HG02884 (cell line): ENCODE results near the gene RNF220.

ENCODE experiments used
- ATAC-seq: cut with Tn5 transposase; IDR thresholded peaks from one replicate; pipeline ENCODE4 v1.9.1; 2021; ENCODE audit warnings: mild to moderate bottlenecking, moderate library complexity; ENCODE audit not compliant: unreplicated experiment

RNF220 gene

DNA sequence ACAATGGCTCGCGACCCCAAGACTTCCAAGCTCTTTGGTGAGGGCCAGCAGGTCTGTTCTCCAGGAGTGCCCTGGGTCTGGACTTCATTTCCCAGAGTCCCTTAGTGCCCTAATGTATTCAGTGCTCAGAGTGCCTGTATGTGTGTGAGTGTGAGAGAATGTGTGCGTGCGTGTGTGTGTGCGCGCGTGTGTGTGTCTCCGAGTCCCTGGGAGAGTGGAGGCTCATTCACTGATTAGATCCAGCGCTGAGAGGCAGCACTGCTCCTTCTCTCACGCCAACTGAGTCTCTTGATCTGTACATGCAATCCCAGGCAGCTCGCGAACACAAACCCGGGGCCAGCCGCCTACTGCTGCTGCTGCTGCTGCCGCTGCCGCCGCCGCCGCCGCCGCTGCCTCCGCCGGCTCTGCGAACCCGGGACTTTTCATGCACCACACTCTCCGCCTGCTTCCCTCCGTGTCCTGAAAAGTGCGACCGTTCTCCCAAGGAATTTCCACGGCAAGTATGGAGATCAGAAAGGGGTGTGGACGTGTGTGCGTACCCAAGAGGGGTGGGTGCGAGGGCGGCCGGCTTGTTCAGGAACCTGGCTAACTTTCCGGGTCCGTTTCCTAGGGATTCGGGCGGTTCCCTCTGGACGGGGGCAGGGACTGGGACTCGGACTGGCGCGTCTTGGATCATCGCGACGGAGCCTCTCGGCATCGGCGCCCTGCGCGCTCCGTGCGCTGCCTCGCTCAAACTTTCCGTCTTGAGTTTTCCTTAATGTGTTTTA lies at the start of gene RNF220:
Gene RNF220, plus strand, starts transcription at position 225 of the 767 bp plus-strand sequence.
- ATAC-seq = no peak

GRCh38 chr1:44355582-44356305 lies 49.3 kb upstream of the RNF220 start:
- ATAC-seq = no peak

DNA sequence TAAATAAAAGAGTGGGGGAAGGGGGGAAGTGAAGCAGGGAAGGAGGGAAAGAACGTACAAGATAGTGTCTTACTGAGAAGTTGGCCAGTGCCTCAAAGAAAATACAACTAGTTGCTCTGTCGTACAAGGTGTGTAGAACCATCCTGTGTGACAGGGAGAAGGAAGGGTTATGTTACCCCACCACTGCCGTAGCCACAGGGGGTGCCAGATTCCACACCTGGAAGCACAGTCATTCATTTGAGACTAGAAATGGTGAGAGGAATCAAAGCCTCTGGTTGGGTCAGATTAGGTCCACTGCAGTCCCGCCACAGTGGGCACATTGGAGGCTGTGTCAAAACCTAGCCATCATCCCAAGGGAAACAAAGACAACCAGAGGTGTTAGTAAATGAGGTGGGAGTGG lies 47.3 kb upstream of the RNF220 start:
- ATAC-seq = no peak

- no peak for ATAC-seq
These were observed 45.7 kb upstream of the RNF220 start for GRCh38 chr1:44359234-44359935.

DNA sequence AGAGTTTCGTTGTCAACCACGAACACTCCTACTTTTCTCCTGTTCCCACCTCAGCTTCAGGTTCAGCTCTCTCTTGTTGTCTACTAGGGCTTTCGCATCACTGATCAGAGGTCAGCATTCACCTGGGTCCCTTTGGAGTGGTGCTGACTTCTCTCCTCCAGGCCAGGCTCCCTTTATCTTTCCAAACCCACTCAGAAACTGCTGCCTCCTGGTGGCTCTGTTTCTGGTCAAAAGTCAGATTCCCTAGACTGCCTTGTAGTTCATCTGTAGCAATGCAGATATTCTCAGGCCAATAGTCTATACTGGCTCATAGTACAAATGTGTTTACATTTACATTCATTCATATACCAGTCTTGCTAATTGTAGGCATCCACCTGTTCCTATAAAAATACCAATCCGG lies 43.6 kb upstream of the RNF220 start:
- no peak for ATAC-seq

GRCh38 chr1:44366371-44366975 lies 38.6 kb upstream of the RNF220 start:
- no peak for ATAC-seq

GRCh38 chr1:44367944-44368343 lies 37.1 kb upstream of the RNF220 start:
- no peak for ATAC-seq

DNA sequence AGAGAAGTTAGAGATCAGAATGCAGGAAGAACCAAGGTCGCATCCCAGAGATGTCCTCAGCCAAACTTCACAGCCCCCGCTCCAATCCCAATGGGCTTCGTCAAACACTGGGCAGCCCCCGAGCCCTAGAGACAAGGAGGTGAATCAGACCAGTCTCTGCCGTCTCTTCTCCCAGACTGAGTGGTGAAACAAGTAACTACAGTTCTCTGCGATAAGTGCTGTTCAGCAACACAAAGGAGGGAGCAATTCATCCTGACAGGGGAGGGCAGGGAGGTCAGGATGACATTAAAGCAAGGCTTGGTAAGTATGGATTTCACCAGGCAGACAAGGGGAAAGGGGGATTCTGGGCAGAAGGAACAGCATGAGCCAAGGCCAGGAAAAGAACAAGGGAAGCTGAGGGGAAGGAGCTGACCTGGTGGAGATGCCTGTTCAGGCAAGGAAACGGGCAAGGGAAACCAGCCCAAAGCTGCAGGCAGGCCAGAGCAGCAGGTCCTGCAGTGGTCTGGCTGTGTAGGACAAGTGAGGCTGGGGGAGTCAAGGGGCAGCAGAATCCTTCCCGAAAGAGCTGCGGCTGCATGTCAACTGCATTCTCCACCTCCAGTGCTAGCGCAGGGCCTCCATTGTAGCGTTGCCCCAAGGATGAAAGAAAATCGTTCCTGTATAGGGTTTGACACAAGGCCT lies 36.4 kb upstream of the RNF220 start:
- no peak for ATAC-seq

- ATAC-seq = no peak
These were observed 33.8 kb upstream of the RNF220 start for GRCh38 chr1:44371206-44371605.

- ATAC-seq = no peak
These were observed 29.5 kb upstream of the RNF220 start for GRCh38 chr1:44375547-44375946.

- no peak for ATAC-seq
These were observed 26.9 kb upstream of the RNF220 start for GRCh38 chr1:44377925-44378784.

DNA sequence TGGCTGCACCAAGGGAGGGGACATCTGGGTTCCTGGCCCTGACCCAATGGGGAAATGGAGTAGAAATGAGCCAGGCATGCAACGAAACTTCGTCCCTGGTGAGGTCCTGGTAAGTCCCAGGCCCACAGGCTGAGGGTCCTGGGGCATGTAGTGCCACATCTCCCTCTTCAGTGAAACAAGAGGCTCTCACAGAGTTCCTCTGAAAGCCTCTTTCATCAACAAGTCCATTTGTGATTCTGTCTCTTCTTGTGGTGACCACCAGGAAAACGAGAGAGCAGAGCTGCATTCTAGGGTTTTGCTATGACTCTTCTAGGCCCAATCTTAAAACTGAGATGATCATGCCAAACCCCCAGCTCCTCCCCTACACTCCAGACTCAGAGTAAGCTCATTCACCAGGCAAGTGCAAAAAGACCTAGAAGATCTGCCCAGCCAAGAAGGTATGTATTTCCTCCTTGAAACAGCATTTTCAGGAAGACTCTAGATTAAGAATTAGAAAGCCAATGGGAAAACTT lies 24.3 kb upstream of the RNF220 start:
- ATAC-seq = no peak

- no peak for ATAC-seq
These were observed 16.5 kb upstream of the RNF220 start for GRCh38 chr1:44388551-44388950.

GRCh38 chr1:44389437-44389836 lies 15.6 kb upstream of the RNF220 start:
- ATAC-seq = no peak

DNA sequence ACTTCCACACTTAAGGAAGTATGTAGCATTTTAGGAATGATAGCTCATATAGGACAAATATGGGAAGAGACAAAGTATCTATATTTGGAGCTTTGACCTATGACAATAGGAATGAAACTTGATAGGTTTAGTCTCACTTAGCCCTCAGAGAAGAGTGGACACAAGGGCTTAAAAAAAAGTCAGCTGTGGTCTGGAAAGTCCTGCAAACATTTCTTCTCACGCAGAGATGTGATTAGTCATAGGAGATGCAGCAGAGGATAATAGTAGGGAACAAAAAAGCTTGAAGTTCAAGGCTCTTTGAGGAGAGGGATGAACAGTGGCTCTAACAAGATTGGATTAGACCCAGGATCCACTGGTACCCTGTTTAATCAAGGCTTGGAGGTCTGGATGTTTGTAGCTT lies 14.8 kb upstream of the RNF220 start:
- ATAC-seq = no peak

DNA sequence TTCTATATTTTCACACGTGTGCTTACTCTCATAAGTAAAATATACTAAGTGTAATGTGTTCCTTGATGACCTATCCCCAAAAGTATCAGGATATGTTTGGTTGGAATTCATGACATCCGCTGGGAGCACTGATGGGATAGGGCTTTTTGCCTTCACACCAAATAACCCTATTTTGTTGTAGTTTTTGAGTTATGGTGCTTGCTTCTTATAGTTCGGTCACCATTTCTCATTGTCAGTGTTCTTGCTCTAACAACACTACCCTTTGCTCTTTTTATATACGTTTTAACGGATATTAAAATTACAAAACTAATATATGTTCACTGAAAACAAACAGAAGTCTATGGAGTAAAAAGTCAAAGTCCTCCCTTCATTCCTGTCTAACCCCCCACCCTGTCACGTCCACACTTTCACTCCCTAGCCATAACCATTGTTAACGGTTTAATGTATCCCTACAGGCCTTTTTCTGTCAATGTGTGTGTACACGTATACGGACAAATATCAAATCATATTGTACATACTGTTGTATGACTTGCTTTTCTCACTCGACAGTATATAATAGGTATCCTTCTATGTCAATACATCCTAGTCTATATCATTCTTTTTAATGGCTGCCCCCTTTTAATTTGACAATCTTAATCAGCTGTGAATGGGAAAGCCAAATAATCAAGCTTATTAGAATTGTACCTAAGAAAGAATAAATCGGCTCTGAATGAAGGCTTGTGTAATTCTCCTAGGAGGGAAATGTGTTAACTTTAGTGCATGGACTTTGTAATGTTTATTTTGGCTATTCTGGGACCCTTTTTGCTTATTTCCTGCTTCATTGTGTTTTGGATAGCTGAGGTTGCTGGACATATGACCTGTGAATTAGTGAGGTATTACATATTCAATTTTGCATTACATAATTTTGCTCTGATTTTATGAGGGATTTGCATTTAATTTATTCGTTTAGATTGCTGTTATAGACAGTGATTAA lies 3.5 kb upstream of the RNF220 start:
- ATAC-seq = no peak

DNA sequence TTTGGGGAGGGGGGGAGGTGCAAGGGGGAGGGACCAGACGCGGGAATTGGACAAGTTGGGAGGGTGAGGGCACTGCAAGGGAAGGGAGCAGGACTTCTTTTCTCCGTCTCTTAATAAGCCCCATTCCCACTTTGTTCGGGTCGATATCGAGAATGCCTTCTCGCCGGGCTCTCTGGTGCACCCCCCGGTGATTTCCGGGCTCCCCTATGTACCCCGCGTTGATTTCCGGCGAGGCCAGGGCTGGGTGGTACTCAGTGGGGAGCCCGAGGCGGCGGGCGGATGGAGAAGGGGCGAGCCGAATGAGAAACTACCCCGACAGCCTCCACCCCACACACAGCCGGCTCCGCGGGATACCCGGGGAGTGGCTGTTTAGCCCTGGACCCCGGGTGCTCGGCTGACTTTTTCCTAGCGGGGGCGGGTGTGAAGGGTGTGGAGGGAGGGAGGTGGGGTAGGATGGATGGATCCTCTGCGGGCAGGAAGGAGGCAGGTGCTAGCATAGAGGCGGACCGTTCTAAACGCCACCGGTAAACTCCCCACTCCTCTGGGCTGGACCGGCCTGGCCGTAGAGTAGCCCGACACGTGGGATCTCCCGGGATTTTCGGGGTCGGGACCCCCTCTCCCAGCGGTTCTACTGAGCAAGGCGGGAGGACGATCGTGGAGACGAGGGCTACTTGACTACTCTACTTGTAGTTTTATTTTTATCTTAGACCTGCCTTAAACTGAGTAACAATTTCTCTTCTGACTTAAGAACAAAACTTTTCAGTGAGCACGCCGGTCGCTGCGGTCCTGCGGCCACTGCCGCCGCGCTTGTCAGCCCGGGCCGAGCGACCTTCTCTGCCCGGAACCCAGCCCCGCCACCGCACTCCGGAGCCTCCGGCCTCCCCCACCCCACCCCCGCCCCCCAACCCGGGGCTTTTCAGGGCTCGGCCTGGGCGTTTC lies 1.0 kb downstream of the RNF220 start:
- no peak for ATAC-seq
